Duodenal mucosa (tissue), 2 donors: ENCODE results near the gene AKAP6.

ENCODE experiments used
- H3K27ac ChIP-seq: one replicate; pipeline ENCODE4 v1.7.0; 2013; ENCODE audit warnings: low read depth, low read length
- H3K27me3 ChIP-seq, 2 donors: one replicate each; pipeline ENCODE4 v1.7.0; 2013; ENCODE audit warnings: low read length in 2 of 2, control low read depth in 1 of 2; ENCODE audit not compliant: insufficient read depth in 2 of 2, control insufficient read depth in 1 of 2
- H3K36me3 ChIP-seq, 2 donors: one replicate each; pipeline ENCODE4 v1.7.0; 2013; ENCODE audit warnings: low read length in 2 of 2, control low read depth in 1 of 2; ENCODE audit not compliant: insufficient read depth in 2 of 2, control insufficient read depth in 1 of 2
- H3K4me1 ChIP-seq, 2 donors: one replicate each; pipeline ENCODE4 v1.7.0; 2013; ENCODE audit warnings: low read length in 2 of 2, control low read depth in 1 of 2; ENCODE audit not compliant: insufficient read depth in 2 of 2, control insufficient read depth in 1 of 2
- H3K4me3 ChIP-seq, 2 donors: one replicate each; pipeline ENCODE4 v1.7.0; 2013; ENCODE audit warnings: low read length in 2 of 2, low read depth in 1 of 2
- H3K9ac ChIP-seq, 2 donors: one replicate each; pipeline ENCODE4 v1.7.0; 2013; ENCODE audit warnings: low read length in 2 of 2, low read depth in 1 of 2
- H3K9me3 ChIP-seq, 2 donors: one replicate each; pipeline ENCODE4 v1.7.0; 2013; ENCODE audit warnings: low read length in 2 of 2, control low read depth in 1 of 2; ENCODE audit not compliant: control insufficient read depth in 1 of 2

AKAP6 gene

GRCh38 chr14:32865827-32866376 is 536.8 kb downstream of the AKAP6 start:
- Histone ChIP-seq H3K9me3 (no peaks in the 10 kb centered on the region), H3K4me3 (no peak overlapping the region), H3K4me1 (no peaks in the 10 kb centered on the region), H3K27ac (no peak overlapping the region), H3K36me3 (no peaks in the 10 kb centered on the region), H3K9ac (no peak overlapping the region), H3K27me3 (no peaks in the 10 kb centered on the region)

- H3K27me3 ChIP-seq = peaks cover 0 to 3% of the 10 kb centered on the region in 2 donors
- H3K9me3 ChIP-seq = no peaks in the 10 kb centered on the region
- H3K27ac ChIP-seq = no peak overlapping the region
- H3K36me3 ChIP-seq = no peaks in the 10 kb centered on the region
- no peak overlapping the region for H3K4me3 ChIP-seq
- no peaks in the 10 kb centered on the region for H3K4me1 ChIP-seq
- no peak overlapping the region for H3K9ac ChIP-seq
Observed at GRCh38 chr14:32883188-32883587, 554.1 kb downstream of the AKAP6 start.
